ENCODE measurements around the gene KIRREL3. TPM values are rescaled to one million over a fixed set of nuclear protein-coding genes. Genes with fewer than 3 reads are reported as not detected.

Gene KIRREL3
- total RNA-seq, 1 donor from 2014 or later = not detected

DNA sequence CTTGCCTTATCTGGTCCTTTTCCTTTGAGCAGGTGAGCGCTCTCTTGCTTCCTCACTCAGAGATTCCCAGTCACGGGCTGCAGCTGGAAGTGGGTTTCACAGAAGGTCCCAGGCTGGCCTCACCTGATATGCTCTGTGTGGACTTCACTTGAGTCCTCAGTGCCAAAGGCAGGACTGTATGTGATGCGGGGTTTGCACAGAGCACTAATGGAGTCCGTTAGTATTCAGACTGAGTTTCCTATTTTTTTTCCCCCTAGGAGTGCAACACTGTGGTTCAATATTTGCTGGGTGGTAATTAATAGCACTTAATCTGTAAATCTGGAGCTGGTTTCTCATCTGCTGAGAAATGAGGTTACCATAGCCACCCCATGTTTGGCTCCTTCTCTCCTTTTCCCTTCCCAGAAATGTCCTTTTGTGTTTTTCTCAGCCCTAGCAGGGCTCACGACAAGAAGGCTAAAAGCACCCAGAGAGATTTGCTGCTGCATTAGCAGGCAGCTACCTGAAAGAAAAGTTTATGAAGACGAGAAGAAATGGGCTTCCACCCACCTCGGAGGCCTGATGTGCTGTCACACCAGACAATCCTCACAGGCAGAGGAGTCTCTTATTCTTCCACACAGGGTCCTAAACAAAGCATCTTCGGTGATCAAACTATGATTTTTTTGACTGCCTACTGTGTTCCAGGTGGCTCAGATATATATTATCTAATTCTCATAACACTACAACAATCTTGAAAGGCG lies 262.1 kb downstream of the KIRREL3 start:
- no peak overlapping the region for H3K4me3 Mint-ChIP-seq (ENCODE audit: low read depth)
- no peak for DNase-seq (ENCODE audit: low spot score)
- no peak overlapping the region for H3K27ac Mint-ChIP-seq
- H3K36me3 Mint-ChIP-seq (ENCODE audit: low read depth) = no peaks in the 10 kb centered on the region
- intact Hi-C loops (cut with micrococcal nuclease) = no loop called here
- no peaks in the 10 kb centered on the region for H3K9me3 Mint-ChIP-seq
- no peaks in the 10 kb centered on the region for H3K27me3 Mint-ChIP-seq (ENCODE audit: low read depth)
- no peaks in the 10 kb centered on the region for H3K4me1 Mint-ChIP-seq (ENCODE audit: low read depth)

DNA sequence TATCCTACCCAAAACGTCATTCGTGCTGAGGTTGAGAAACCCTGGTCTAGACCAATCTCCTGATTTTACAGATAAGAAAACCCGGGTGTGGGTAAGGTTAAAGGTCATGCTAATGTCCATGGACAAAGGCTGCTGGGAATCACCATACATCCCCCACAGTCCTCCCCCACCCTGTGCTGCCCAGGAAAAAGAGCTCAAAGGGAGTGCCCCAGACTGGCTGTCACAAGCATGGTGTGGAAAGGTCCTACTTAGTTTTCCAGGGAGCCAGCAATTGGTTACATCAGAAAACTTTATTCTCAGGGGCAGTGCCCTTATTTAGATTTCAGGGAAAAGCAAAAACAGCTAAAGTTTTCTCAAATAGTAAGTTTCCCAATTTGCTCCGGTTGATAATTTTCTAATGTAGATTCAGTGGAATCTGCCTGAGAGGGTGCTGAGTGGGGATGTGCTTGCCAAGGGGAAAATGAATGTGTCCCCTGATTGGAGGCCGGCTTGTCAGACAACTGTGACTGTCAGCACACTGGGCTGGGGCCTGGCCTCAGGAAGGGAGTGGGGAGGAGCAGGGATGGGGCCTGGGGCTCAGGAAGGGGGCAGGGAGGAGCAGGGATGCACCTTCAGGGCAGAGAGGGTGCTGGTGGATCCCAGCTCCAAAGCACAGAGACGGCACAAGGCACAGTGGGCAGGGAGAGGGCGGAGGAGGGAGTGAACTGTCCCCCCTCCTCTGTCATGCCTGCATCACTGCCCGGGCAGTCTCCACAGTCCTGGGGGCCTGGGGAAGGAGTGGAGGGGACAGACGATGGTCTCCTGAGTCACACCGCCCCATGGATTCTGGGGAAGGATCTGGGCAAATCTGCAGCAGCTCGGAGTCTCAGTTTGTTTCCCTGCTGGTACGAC lies 263.6 kb downstream of the KIRREL3 start:
- Mint-ChIP-seq H3K36me3 (ENCODE audit: low read depth) (no peaks in the 10 kb centered on the region), H3K4me3 (ENCODE audit: low read depth) (no peak overlapping the region), H3K9me3 (no peaks in the 10 kb centered on the region), H3K4me1 (ENCODE audit: low read depth) (no peaks in the 10 kb centered on the region), H3K27ac (no peak overlapping the region), H3K27me3 (ENCODE audit: low read depth) (no peaks in the 10 kb centered on the region)
- intact Hi-C loops (cut with micrococcal nuclease) = no loop called here
- DNase-seq (ENCODE audit: low spot score) = no peak

DNA sequence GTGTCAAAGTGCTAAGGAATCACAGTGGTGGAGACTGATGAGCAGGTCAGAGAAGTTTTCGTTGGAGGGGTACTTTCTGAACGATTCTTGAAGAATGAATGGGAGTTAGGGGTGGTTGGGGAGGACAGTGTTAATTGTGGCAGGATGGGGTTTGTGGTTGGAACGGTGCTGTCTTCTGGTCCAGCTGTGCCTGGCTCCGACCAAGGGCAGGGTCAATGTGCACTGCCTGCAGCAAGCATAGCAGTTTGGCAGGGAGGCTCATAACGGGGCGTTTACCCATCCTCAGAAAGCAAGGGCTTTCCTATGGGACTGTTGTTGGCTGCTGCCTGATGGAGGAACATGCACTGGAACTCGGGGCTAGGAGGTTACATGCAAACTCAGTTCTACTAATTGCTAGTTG lies 265.8 kb downstream of the KIRREL3 start:
- H3K36me3 Mint-ChIP-seq (ENCODE audit: low read depth) = no peaks in the 10 kb centered on the region
- H3K27me3 Mint-ChIP-seq (ENCODE audit: low read depth) = no peaks in the 10 kb centered on the region
- H3K4me3 Mint-ChIP-seq (ENCODE audit: low read depth) = no peak overlapping the region
- intact Hi-C loops (cut with micrococcal nuclease) = no loop called here
- H3K9me3 Mint-ChIP-seq = no peaks in the 10 kb centered on the region
- no peak for DNase-seq (ENCODE audit: low spot score)
- no peak overlapping the region for H3K27ac Mint-ChIP-seq
- H3K4me1 Mint-ChIP-seq (ENCODE audit: low read depth) = no peaks in the 10 kb centered on the region

DNA sequence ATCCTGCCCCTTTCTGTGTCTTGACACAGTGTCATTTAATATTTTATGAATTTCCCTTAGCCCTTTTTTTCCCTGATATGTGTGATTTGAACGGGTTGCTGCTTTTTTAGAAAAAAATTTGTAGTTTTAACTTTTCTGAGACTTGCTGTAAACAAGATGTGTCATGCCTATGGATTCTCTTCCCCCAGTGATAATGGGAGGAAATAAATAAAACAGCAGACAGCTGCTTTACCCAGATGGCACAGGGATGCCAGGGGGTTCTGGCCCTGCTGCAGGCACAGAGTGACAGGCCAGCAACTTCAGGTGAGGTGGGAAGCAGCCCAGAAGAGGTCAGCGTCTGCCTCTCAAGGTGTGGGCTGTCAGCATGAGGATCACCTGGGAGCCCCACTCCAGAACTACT lies 266.9 kb downstream of the KIRREL3 start:
- H3K27ac Mint-ChIP-seq = no peak overlapping the region
- no peak for DNase-seq (ENCODE audit: low spot score)
- no peaks in the 10 kb centered on the region for H3K9me3 Mint-ChIP-seq
- no peaks in the 10 kb centered on the region for H3K27me3 Mint-ChIP-seq (ENCODE audit: low read depth)
- no peaks in the 10 kb centered on the region for H3K36me3 Mint-ChIP-seq (ENCODE audit: low read depth)
- H3K4me1 Mint-ChIP-seq (ENCODE audit: low read depth) = no peaks in the 10 kb centered on the region
- no peak overlapping the region for H3K4me3 Mint-ChIP-seq (ENCODE audit: low read depth)
- intact Hi-C loops (cut with micrococcal nuclease) = no loop called here

DNA sequence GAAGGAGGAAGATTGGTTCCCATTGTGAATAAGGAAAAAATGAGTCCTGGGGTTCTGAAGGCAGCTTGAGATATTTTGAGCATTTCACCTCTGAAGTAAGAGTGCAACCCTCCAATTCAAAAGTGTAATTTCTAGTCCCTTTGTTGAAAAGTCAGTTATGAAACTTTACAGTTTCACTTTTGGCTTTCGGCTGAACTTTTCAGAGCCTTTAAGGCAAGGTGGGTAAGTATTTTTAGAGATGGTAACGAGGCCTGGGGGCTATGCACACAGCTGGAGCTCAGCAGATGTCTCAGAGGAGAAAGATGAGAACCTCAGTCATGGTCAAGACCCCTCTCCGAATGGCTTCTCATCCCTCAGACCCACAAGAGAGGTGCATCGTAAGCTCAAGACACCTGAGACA lies 267.6 kb downstream of the KIRREL3 start:
- Mint-ChIP-seq H3K9me3 (no peaks in the 10 kb centered on the region), H3K36me3 (ENCODE audit: low read depth) (no peaks in the 10 kb centered on the region), H3K4me1 (ENCODE audit: low read depth) (no peaks in the 10 kb centered on the region), H3K27me3 (ENCODE audit: low read depth) (no peaks in the 10 kb centered on the region), H3K27ac (no peak overlapping the region), H3K4me3 (ENCODE audit: low read depth) (no peak overlapping the region)
- intact Hi-C loops (cut with micrococcal nuclease) = no loop called here
- DNase-seq (ENCODE audit: low spot score) = no peak

DNA sequence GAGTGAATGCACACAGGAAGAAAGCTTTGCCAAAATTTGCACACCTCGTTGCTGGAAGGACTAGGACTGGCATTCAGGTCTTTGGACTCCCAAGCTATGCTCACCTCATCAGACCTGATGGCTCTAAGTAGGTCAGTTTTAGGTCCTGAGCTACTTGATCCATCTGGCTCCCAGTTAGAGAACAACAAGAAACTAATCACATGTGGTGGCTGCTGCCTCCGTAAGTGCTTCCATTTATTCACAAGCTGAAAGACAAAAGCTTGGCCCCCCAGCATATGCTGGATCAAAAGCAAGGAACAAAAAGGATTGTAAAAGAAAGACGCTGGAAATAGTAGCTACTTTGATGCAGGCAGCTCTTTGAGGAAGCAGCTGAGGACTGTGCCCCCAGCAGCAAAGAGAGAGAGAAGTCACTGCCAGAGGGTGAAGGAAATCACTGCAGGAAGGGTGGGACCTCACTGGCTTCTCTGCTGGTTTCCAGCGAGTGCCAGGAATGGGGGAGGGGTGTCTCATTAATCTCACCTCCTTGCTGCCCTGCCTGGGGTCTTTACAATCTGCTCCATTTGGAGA lies 268.9 kb downstream of the KIRREL3 start:
- no peak overlapping the region for H3K4me3 Mint-ChIP-seq (ENCODE audit: low read depth)
- H3K27me3 Mint-ChIP-seq (ENCODE audit: low read depth) = no peaks in the 10 kb centered on the region
- no peaks in the 10 kb centered on the region for H3K9me3 Mint-ChIP-seq
- no peaks in the 10 kb centered on the region for H3K4me1 Mint-ChIP-seq (ENCODE audit: low read depth)
- no peak overlapping the region for H3K27ac Mint-ChIP-seq
- no peak for DNase-seq (ENCODE audit: low spot score)
- H3K36me3 Mint-ChIP-seq (ENCODE audit: low read depth) = no peaks in the 10 kb centered on the region
- intact Hi-C loops (cut with micrococcal nuclease) = no loop called here

DNA sequence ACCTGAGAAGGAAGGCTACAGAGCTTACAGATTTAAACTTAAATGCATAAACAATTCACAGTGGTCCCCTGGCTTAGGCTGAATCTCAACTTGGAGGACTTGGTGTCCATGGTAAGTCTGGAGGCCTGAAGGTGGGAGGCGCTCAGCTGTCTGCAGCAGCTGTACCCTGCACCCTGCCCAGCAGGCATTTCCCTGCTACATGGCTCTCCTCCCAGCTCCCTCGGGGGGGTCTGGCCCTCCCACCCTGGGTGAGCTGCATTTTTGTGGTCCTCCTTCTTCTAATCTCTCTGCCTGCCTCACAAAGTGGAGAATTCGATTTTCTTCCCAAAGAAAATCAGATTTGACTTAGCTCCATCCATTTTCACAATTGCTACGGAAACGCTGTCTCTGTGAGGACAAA lies 273.2 kb downstream of the KIRREL3 start:
- H3K4me1 Mint-ChIP-seq (ENCODE audit: low read depth) = no peaks in the 10 kb centered on the region
- H3K4me3 Mint-ChIP-seq (ENCODE audit: low read depth) = no peak overlapping the region
- intact Hi-C loops (cut with micrococcal nuclease) = no loop called here
- no peaks in the 10 kb centered on the region for H3K36me3 Mint-ChIP-seq (ENCODE audit: low read depth)
- H3K27me3 Mint-ChIP-seq (ENCODE audit: low read depth) = no peaks in the 10 kb centered on the region
- no peaks in the 10 kb centered on the region for H3K9me3 Mint-ChIP-seq
- no peak for DNase-seq (ENCODE audit: low spot score)
- no peak overlapping the region for H3K27ac Mint-ChIP-seq

DNA sequence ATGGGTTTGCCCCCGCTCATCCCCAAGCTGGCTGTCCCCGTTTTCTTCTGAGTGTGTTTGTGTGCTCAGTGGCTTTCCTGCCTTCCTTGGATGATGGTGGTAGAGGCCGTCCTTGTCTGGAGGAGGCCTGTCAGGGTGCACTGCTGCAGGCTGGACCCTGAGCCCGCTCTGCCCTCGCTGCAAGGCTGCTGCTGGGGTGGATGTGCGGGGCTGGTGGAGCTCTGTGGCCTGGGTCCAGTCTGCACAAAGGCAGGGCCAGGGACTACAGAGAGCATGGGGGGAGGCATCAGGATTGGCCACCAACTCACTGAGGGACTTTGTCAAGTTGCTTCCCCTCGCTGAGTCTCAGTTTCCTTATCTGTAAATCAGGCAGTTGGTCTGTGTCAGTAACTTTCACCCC lies 275.0 kb downstream of the KIRREL3 start:
- Mint-ChIP-seq H3K9me3 (no peaks in the 10 kb centered on the region), H3K4me1 (ENCODE audit: low read depth) (no peaks in the 10 kb centered on the region), H3K27ac (no peak overlapping the region), H3K27me3 (ENCODE audit: low read depth) (no peaks in the 10 kb centered on the region), H3K4me3 (ENCODE audit: low read depth) (no peak overlapping the region), H3K36me3 (ENCODE audit: low read depth) (no peaks in the 10 kb centered on the region)
- no peak for DNase-seq (ENCODE audit: low spot score)
- intact Hi-C loops (cut with micrococcal nuclease) = no loop called here

DNA sequence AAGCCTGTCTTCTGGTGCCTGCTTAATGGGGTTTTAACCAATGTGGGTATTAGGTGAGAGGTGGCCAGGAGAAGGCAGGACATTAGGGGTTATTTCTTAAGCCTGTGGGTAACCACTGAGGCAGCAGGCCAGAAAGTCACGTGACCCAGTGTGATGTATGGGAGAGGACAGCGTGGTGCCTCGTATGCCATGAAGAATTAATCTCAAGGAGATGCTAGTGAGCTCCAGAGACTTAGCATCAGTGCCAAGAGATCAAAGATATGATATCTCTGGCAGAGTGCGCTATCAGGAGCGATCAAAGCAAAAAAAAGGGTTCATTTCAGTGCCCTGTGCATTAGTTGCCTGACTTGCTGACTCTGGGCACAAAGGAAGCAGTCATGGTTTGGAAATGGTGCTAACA lies 275.5 kb downstream of the KIRREL3 start:
- H3K9me3 Mint-ChIP-seq = no peaks in the 10 kb centered on the region
- intact Hi-C loops (cut with micrococcal nuclease) = no loop called here
- H3K4me1 Mint-ChIP-seq (ENCODE audit: low read depth) = no peaks in the 10 kb centered on the region
- no peaks in the 10 kb centered on the region for H3K27me3 Mint-ChIP-seq (ENCODE audit: low read depth)
- no peak overlapping the region for H3K4me3 Mint-ChIP-seq (ENCODE audit: low read depth)
- H3K36me3 Mint-ChIP-seq (ENCODE audit: low read depth) = no peaks in the 10 kb centered on the region
- H3K27ac Mint-ChIP-seq = no peak overlapping the region
- no peak for DNase-seq (ENCODE audit: low spot score)

DNA sequence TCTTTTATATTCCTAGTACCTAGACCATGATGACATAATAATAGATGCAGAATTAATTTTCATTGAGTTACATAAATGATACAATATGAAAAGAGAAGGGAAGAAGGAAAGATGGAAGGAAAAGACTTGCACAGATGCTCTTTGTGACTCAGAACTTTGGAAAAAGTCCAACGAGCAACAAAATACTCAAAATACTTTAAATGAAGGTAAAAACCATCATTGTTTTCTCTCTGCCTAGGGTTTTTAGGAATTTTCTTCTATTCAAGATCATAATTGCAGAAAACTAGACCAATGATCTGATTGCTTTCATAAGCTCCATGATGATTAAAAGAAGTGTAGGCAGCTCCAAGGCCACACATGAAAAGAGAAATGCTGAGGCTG lies 276.9 kb downstream of the KIRREL3 start:
- Mint-ChIP-seq H3K27ac (no peak overlapping the region), H3K27me3 (ENCODE audit: low read depth) (no peaks in the 10 kb centered on the region), H3K4me3 (ENCODE audit: low read depth) (no peak overlapping the region), H3K36me3 (ENCODE audit: low read depth) (no peaks in the 10 kb centered on the region), H3K9me3 (no peaks in the 10 kb centered on the region), H3K4me1 (ENCODE audit: low read depth) (no peaks in the 10 kb centered on the region)
- intact Hi-C loops (cut with micrococcal nuclease) = no loop called here
- no peak for DNase-seq (ENCODE audit: low spot score)

DNA sequence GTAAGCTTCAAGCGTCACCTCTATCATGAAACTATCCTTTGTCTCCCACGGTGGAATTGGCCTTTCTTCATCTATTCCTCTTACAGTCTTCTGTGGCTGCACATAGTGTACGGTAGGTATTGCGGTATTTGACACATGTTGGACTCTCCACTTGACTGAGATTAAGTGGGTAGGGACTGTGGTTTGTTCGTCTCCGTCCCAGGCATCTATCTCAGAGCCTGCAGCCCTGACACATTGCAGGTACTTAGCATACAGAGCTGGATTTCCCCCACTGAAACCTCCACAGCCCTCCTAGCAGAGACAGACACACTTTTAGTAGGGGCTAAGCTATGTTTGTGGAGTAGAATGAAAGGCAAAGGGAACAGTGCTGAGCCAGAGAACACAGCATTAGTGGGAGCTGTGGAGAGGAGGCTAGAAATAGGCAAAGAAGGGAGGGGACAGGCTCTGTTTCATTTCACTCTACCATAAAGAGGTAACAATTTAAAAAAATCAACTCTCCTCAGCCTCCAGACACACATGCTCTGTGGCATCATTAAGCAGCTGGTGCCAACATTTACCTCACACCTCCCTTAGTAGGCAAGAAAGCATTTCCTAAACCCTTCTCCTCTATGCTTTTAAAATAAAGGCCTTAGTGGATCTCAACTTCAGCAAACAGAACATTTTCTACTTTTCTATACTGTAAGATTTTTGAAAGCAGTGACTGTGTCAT lies 277.5 kb downstream of the KIRREL3 start:
- Mint-ChIP-seq H3K27ac (no peak overlapping the region), H3K36me3 (ENCODE audit: low read depth) (no peaks in the 10 kb centered on the region), H3K4me1 (ENCODE audit: low read depth) (no peaks in the 10 kb centered on the region), H3K9me3 (no peaks in the 10 kb centered on the region), H3K4me3 (ENCODE audit: low read depth) (no peak overlapping the region), H3K27me3 (ENCODE audit: low read depth) (no peaks in the 10 kb centered on the region)
- no peak for DNase-seq (ENCODE audit: low spot score)
- intact Hi-C loops (cut with micrococcal nuclease) = no loop called here

DNA sequence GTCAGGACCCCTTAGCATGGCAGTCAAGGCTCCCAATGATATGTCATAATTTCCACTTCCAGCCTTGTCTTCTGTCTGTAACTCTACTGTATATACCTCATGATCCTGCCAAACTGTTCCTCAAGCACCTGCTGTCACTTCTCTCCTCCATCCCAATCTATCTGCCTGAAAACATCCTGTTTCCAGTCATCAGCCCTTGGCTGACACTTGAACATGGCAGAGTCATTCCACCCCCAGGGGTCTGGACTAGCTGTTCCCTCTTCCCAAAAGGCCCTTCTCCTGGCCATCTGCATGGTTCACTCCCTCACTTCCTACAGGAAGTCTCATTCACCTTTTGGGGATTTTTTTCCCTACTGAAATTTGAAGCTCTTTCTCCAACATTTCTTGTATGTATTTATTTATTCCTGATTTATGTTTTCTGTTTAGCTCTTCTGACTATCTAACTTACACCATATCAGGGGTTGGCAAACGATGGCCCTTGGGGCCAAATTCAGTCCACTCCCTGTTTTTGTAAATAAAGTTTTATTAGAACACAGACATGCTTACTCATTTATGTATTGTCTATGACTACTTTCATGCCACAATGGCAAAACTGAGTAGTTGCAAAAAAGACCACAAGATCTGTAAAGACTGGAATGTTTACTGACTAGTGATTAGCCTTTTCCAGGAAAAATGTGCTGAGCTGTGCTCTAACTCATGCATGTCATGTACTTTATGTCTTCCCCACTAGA lies 278.4 kb downstream of the KIRREL3 start:
- no peaks in the 10 kb centered on the region for H3K27me3 Mint-ChIP-seq (ENCODE audit: low read depth)
- no peaks in the 10 kb centered on the region for H3K9me3 Mint-ChIP-seq
- no peaks in the 10 kb centered on the region for H3K4me1 Mint-ChIP-seq (ENCODE audit: low read depth)
- H3K4me3 Mint-ChIP-seq (ENCODE audit: low read depth) = no peak overlapping the region
- intact Hi-C loops (cut with micrococcal nuclease) = no loop called here
- DNase-seq (ENCODE audit: low spot score) = no peak
- no peak overlapping the region for H3K27ac Mint-ChIP-seq
- H3K36me3 Mint-ChIP-seq (ENCODE audit: low read depth) = no peaks in the 10 kb centered on the region
